GM18858 (cell line): ENCODE measurements around the gene MAS1.

ENCODE experiments used
- ATAC-seq: cut with Tn5 transposase; IDR thresholded peaks from one replicate; pipeline ENCODE4 v1.9.1; 2021; ENCODE audit not compliant: unreplicated experiment

The MAS1 gene

GRCh38 chr6:159879856-159880255, 10.9 kb upstream of the MAS1 start:
- ATAC-seq = no peak

- no peak for ATAC-seq
These were observed 10.3 kb upstream of the MAS1 start for GRCh38 chr6:159880412-159880975.

GRCh38 chr6:159884720-159885119, 6.1 kb upstream of the MAS1 start:
- ATAC-seq = no peak

DNA sequence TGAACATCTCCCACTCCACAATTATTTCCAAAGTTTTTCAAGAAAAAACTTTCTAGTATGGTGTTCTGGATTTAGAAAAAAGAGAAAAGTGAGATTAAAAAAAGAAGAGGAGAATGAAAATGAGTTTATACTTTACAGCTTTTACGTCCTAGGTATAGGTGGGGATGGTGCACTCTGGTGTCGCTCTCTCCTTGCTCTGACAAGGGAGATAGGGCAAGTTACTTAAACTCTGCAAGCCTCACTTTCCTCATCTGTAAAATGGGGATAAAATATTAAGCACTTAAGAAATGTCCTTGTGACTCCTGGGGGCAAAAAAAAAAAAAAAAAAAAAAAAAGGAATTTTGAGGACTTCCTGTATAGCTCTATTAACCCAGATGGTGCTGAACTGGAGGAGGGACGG, 4.5 kb upstream of the MAS1 start:
- no peak for ATAC-seq

GRCh38 chr6:159887146-159887545, 3.6 kb upstream of the MAS1 start:
- no peak for ATAC-seq

DNA sequence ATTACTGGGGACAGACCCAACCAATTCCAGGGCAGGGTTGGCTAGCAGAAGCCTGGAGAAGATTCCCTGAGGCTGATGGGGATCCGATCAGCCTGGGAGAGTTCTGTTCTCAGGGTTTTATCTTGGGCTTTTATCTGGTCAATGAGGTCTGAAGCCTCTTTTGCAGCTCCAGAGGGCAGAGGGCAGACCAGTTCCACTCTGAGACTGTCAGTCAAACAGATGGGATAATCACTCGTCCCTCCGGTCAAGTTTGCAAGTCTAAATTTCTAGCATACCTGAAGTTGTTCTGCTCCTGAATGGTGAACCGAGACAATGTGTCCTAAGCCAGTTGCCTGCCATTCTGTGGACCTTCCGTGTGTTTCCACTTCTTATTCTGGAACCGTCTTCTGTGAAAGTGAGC, 3.0 kb upstream of the MAS1 start:
- ATAC-seq = no peak

- ATAC-seq = no peak
These were observed 587 bp upstream of the MAS1 start for GRCh38 chr6:159890201-159890600.

DNA sequence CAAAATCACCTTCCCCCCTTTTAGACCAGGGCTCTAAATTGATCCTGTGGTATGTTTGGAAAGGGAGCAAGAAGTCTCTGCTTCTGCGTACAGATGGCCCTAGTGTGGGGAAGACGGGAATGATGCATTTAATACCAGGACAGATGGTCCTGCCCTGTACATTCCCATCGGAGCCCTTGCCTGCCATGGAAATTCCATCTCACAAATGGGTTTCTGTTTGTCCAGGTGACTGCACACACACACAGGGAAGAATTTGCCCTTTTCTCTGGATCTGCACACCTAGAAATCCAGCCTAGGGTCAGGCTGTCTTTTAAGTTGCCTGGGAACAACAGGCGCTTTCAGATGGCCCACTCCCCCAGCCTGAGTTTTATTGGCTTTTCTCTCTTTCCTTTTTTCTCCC, 1.3 kb downstream of the MAS1 start:
- ATAC-seq = no peak

DNA sequence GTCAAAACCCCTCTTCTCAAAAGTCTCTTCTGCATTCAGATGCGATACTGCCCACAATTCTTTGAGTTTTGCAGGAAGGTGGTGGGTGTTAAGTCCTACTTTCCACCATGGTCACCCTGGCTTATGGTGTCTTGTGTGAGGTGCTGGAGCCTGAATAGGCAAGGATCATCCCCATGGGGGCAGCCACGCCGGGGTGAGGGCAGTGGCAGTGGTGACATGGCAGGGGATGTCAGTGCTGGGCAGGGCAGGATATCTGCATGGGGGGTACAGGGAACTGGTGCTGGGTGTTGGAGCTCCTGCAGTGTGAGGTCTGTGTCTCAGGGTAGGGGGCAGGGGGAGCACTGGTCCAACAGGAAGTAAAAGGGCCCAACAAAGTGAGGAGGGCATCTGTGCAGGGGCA, 2.3 kb downstream of the MAS1 start:
- ATAC-seq = no peak

DNA sequence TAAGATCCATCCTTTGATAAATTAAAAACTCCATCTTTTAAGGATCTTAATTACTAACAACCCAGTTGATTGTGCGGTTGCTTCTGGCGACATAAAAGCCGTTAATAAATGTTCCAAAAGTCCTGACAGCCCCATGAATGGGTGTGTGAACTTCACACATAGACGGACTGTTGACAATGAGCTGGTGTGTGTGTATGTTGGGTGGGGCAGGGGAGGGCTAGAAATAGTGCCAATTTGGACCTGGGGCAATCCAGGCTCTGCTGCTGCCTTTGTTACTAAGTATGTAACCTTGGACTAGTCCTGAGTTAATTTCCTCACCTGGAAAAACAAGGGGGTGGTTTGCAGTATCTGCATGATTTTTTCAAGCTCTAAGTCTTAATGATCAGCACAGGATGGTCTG, 4.2 kb downstream of the MAS1 start:
- ATAC-seq = no peak

GRCh38 chr6:159897603-159898002, 6.8 kb downstream of the MAS1 start:
- no peak for ATAC-seq

DNA sequence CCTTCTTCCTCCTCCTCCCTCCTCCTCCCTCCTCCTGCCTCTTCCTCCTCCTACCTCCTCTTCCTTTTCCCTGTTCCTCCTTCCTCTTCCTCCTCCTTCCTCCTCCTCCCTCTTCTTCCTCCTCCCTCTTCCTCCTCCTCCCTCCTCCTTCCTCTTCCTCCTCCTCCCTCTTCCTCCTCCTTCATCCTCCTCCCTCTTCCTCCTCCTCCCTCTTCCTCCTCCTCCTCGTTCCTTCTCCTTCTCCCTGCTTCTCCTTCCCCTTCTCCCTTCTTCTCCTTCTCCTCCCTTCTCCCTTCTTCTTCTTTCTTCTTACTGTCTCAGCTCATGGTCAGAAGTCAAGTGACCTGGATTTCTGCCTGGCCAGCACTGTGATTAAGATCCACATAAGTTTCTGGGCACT, 7.7 kb downstream of the MAS1 start:
- ATAC-seq = no peak

DNA sequence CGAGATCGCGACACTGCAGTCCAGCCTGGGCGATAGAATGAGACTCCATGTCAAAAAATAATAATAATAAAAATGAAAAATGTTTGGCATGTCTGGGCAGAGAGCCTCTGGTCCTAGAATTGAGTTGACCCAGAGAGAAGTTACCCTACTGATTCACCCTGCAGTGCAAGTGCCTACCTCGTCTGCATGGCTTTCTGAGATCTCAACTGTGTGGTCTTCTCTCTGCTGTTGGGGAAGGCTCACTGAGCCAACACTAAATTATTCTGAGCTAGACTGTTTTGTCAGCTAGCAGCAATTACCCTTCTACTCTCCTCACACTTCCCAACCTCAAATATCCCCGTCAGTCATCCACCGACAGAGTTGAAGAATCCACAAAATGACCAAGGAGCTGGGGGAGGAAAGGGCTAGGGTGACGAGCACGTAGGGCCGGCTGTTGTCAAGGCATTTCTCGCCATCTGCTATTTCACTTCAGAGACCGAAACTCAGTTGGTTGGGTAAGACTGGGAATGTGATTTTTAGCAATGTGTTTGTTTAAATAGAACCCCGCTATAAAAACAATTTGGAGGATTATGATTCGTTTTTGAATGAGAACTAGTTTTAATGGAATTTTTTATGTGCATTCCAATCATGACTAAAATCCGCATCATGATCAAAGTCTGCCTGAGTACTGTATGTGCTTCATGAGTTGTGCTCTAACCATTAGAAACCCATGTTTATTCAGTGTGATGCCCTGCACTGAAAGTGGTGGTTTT, 9.4 kb downstream of the MAS1 start:
- ATAC-seq = no peak

GRCh38 chr6:159902620-159903019, 11.8 kb downstream of the MAS1 start:
- ATAC-seq = no peak

DNA sequence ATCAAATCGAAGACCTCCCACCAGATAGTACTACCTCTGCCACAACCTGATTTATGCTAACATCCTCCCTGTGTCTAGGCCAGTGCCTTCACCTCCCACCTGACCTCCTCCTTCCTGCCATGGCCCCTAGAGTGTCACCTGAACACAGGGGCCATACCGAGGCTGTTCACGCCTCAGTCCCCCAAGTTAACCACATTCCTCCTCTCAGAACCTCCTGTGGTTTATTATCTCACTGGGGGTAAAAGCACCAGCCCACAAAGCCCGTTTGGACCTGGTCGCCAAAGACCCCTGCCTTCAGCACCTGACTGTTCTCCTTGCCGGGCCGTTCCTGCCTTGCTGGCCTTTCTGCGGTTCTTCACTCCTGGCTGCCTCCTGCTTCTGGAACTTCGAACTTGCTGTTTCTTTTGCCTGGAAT, 13.7 kb downstream of the MAS1 start:
- ATAC-seq = no peak

- no peak for ATAC-seq
These were observed 15.6 kb downstream of the MAS1 start for GRCh38 chr6:159906400-159906799.

DNA sequence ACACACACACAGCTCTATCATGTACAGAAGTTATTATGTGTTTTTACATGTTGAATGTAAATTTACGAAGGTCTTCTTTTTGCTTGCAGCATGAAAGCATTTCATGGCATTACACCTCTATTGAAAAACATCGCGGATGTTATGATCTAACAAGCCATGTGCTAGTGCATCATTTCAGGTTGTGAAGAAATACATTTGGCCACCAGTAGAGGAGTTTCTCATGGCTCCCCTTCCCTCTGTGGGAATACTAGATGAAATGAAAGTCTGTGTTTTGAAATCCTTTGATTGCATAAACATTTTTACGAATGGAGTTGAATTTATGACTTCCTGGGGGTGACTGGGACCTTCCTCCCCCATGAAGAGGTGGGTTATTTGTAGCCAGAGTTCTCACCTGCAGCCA, 17.7 kb downstream of the MAS1 start:
- no peak for ATAC-seq

DNA sequence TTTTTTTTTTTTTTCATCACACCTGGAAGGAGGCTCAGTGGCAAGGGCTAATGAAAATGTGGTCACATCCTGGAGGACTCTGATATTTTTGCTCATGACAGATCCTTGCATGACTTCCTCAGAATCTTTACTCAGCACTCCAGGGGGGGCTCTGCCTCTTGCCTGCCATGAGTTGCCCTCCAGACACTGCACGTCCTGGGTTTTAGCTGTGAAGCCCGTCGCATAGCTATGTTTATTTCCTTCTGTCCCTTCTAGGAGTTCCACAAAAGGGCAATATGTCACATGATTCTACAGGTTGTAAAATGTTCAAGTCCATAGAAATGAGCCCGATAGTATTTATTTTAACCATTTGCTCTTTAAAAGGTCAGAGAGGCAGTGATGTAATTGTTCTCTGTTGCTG, 18.2 kb downstream of the MAS1 start:
- ATAC-seq = no peak

DNA sequence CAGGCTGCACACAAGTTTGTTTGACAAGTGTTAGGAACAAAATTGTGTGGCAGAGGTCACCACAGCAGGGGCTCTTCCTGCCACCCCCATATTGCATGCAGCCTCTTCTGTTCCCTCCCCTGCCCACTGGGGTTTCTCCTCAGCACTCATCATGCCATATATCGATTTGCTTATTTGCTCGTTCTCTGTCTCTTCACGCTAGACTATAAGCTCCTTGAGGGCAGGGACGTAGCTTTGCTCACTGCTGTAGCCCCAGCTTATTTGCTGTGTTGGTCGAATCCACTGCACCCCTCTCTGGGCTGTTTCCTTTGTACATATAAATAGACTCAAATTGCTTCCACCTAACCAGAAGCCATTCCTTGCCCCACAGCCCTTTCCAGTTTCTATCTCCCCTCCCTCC, 19.6 kb downstream of the MAS1 start:
- ATAC-seq = no peak

- ATAC-seq = no peak
These were observed 22.6 kb downstream of the MAS1 start for GRCh38 chr6:159913375-159913774.

DNA sequence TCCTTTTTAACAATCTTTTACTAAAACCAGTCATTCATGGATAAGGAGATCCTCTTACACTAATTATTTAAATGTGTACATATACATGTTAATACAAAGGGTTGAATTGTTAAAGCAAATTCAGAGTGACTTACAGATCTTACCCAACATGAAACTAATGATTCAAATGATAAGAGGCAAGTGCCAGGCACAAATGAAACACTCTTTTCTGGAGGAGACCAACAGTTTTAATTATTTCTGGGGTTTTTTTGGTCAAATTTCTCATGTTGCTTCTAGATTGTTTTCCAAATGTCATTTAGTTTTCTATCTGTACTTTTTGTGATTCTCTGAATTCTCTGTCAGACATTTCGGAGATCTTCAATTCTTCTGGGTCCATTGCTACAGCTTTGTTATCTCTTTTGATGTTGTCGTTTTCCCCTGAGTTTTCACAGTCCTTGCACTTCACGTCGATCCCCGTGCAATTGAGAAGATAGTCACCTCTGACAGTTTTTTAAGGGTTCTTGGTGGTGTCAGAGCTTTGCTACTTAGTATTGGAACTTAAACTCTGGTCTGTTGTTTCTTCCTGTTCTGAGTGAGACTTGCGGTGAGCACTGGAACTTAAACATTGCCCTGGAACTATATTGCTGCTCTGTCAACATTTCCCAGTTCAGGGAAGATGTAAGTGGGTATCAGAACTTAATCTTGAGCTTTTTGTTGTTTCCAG, 23.2 kb downstream of the MAS1 start:
- ATAC-seq = no peak

DNA sequence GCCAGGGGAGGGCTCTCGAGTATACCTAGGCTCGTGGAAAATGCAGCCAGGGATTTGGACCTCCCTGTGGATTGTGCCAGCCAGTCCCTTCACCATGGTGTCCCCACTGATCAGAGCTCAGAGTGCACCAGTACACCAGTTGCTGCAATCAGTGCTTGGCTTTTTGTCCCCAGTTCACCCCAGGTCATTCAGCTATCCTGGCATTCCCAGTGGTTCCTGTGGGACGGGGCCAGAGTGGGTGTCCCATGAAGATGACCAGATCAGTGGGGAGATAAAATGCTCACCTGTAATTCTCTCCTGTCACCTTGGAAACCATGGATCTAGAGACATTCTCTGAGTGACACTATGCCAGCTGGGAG, 23.8 kb downstream of the MAS1 start:
- ATAC-seq = no peak

- ATAC-seq = no peak
These were observed 24.6 kb downstream of the MAS1 start for GRCh38 chr6:159915397-159915796.
